Stimulated activated CD4-positive, alpha-beta T cell treated with anti-CD3 and anti-CD28 coated beads, Interleukin-2, amount 100 ng/mL, for 48 hours (primary cell): Measurements from ENCODE around the gene ATP1B1.

ENCODE experiments used
- DNase-seq, 2 donors: peaks; one replicate each; pipeline ENCODE4 v3.0.0-alpha.2; 2020

ATP1B1 gene

GRCh38 chr1:169106095-169106920 is at the start of gene ATP1B1:
Gene ATP1B1 (plus strand): TSS chr1:169106690. CDS start chr1:169106830, 140 bp downstream.
- DNase-seq, result peak; percentile 76 to 77

- DNase-seq, result no peak
These were observed 47.1 kb upstream of the ATP1B1 start for GRCh38 chr1:169059421-169059820.

- DNase-seq, result no peak
These were observed 46.3 kb upstream of the ATP1B1 start for GRCh38 chr1:169060043-169060722.

GRCh38 chr1:169060919-169061639 is 45.4 kb upstream of the ATP1B1 start:
- no peak for DNase-seq

GRCh38 chr1:169062152-169062551 is 44.3 kb upstream of the ATP1B1 start:
- DNase-seq, result no peak

- DNase-seq, result no peak
These were observed 42.4 kb upstream of the ATP1B1 start for GRCh38 chr1:169064103-169064502.

GRCh38 chr1:169070547-169070946 is 35.9 kb upstream of the ATP1B1 start:
- DNase-seq, result no peak

- no peak for DNase-seq
These were observed 35.5 kb upstream of the ATP1B1 start for GRCh38 chr1:169070958-169071357.

- no peak for DNase-seq
These were observed 33.4 kb upstream of the ATP1B1 start for GRCh38 chr1:169072945-169073725.

GRCh38 chr1:169078163-169078883 is 28.2 kb upstream of the ATP1B1 start:
- DNase-seq, result no peak

GRCh38 chr1:169081503-169082123 is 24.9 kb upstream of the ATP1B1 start:
- no peak for DNase-seq

- DNase-seq, result no peak
These were observed 20.6 kb upstream of the ATP1B1 start for GRCh38 chr1:169085911-169086310.

- no peak for DNase-seq
These were observed 19.7 kb upstream of the ATP1B1 start for GRCh38 chr1:169086603-169087455.

- no peak for DNase-seq
These were observed 18.6 kb upstream of the ATP1B1 start for GRCh38 chr1:169087876-169088275.

- DNase-seq, result no peak
These were observed 16.7 kb upstream of the ATP1B1 start for GRCh38 chr1:169089776-169090175.

GRCh38 chr1:169090308-169090899 is 16.1 kb upstream of the ATP1B1 start:
- DNase-seq, result no peak

- no peak for DNase-seq
These were observed 15.6 kb upstream of the ATP1B1 start for GRCh38 chr1:169090900-169091311.

- DNase-seq, result no peak
These were observed 15.0 kb upstream of the ATP1B1 start for GRCh38 chr1:169091480-169091941.

GRCh38 chr1:169092399-169092798 is 14.1 kb upstream of the ATP1B1 start:
- DNase-seq, result no peak
